Glomerular visceral epithelial cell (primary cell): ENCODE measurements around the gene FHOD3.
A peak's percentile ranks its signal among the peaks of the same experiment; 100 is the strongest.

Experiments
- DNase-seq: peaks from one replicate; pipeline ENCODE4 v3.0.0-alpha.2; 2016; ENCODE audit errors: extremely low spot score

Gene FHOD3

DNA sequence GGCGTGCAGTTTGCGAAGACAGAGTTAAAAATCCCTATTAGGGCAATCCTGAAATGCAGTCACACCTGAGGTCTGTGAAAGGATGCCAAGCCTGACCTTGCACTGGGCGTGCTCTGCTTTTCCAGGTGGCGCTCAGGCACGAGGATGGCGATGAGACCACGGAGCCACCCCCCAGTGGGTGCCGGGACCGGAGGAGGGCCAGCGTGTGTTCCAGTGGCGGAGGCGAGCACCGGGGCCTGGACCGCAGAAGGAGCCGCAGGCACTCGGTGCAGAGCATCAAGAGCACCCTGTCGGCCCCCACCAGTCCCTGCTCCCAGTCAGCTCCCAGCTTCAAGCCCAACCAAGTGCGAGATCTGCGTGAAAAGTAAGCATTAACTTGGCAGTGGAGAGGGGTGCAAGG lies 327.9 kb downstream of the FHOD3 start:
- DNase-seq: no peak

DNA sequence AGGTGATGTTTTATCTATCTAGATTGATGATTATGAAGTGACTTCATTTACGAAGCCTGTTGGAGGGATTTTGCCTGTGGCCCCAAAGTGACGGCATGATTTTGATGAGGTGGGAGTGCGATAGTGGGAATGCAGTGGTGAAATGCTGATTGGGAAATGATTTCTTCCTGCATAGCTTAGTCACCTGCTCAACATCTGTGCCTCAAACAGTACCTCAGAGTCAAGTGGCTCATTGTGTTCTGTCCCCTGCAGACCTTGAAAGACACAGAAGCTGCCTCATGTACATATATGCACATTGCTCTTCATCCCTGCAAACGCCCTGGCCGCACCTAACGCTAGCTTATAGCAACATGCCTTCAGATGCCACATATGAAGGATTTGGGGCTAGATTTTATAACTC lies 330.1 kb downstream of the FHOD3 start:
- DNase-seq: no peak

DNA sequence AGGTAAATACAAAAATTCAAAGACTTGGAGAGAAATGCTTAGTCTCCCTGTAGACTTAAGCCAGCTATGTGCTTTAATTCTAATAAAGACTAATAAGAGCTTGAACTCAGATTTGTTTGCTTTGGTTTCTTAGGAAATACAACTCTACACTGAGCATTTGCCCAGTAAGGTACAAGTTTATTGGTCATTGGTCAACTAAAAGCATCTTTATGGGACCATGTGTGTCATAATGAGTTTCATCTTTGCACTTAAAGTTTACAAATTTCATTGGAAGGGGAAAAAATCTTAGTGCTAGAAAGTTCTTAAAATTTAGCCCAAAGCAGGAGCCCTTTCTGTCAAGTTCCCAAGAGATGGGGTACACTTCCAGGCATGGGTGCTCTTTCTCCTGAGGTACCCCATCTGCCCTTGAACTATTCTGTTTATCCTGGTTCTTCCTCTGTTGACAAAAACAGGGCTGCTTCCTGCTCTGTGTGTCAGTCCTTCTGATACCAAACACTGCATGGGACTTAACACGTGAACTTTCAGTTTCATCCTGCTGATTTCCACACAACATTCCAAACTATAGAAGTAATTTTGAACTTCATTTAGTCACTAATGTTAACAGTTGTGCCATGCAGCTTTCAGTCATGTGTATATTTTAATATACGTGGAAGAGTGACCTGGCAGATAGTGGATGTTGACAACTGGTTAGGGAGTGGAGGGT lies 331.1 kb downstream of the FHOD3 start:
- no peak for DNase-seq

DNA sequence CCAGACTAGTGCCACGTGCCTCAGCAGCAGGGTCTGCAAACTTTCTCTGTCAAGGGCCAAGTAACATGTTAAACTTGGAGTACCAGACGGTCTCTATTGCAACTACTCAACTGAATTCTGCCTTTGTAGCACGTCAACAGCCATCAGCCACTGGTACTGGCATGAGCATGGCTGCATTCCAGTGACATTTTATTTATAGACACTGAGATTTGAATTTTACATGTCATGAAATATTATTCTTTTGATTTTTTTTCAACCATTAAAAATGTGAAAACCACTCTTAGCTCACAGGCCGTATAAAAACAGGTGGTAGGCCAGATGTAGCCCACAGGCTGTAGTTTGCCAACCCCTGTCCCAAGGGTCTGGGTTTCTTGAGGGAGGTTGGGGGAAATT lies 331.6 kb downstream of the FHOD3 start:
- no peak for DNase-seq

DNA sequence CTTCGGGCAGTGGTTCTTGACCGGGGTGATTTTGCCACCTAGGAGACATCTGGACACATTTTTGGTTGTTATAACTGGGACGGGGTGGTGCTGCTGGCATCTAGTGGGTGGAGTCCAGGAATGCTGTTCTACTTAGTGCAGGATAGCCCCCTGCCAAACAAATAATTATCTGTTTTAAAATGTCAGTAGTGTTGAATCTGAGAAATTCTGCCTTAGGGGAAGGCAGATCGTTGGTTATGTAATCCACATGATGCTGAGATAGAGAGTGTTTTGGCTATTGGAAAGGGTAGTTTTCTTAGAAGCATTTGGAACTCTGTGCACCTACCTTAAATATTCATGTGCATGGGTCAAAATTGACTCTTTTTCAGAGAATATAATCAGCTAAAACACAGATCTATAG lies 332.3 kb downstream of the FHOD3 start:
- DNase-seq: no peak

DNA sequence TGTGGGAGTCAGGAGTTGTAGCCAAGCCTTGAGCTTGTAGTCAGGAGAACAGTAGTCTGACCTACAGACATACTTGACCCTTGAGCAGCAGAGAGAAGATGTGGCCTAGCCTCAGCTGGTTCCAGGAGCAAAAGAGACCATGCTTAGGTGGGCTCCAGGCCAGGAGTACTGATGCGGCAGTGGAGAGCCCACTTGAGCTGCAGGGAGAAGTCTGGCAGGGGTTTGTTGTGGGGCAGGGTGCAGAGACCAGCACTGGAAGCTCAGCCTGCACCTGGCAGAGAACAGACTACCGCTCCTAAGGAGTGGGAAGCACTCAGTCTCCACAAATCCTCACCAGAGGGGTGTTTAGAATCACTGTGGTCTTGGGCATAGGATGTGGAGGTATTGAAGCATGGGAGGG lies 333.4 kb downstream of the FHOD3 start:
- DNase-seq: no peak

DNA sequence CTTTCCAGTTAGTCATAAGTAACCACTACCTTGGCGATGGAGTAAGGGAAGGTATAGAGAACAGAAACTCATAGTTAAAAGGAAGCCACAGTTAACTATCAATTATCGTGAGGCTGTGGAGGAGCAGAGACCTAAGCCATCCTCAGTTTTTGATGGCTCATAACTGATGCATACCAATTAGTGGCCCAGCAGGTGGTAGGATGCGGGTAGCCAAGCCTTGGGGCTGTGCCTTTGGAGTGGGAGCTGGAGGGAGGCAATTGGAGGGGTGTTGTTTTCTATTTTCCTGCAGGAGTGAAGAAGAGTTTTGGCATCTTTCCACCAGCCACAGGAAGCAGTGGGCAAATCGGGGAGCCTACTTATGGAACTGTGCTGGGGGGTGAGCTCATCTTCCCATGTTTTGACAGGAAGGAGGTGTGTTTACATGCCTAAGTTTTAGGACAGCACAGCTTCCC lies 336.5 kb downstream of the FHOD3 start:
- DNase-seq: peak; percentile 47

DNA sequence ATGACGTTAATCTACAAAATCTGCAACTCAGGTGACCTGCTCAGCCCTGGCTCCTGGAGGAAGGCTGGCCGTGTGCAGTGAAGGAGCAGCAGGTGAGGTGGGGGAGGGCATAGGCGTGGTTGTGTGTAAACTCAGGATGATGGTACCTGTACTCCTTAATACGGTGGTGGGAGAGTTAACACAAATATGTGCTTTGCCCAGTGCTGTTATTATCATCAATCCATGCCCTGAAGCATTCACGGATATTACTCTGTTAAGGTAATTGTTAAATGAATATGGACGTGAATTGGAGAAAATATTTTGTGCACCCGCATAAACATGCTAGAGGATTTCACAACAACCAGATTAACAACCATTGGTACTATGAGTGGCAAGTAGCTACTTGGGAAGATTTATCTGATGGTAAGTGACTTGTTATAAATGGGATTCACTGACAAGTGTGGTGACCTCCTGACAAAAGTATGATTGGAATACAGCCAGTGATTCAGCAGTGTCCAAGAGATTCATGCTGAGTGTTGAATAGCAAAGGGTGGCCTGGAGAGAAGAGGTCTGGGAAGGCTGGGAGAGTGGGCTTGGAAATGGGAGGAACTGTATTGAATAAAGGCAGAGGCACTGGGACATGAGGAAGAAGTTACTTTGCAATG lies 337.2 kb downstream of the FHOD3 start:
- DNase-seq: peak; percentile 17

DNA sequence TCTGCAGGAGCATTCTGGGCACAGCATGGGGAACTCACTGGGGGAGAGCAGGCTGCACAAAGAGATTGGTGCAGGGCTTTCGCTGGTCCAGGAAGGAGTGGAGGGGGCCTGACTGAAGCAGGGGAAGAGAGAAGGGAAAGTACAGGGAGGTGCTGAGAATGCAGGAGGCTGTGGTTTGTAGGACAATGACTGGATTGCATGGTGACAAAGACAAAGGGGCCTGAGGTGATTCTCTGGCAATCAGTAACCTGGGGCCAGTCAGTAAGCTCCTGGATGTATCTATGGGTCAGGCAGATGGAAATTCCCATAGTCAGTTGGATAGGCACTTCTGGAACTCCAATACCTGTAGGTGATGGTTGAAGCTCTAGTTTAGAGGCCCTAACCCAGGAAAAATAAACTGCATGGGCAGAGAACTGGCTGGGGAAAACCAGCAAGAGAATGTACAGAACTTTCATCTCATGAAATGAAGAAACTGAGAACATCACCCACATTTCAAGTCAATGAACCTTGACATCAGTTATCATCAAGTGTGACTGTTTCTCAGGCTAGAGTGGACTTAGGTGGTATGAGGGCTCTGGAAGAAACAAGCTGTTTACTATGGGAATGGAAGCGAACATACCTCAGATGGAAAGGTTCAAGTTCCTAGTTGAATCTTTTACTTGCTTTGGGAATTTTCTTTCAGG lies 338.0 kb downstream of the FHOD3 start:
- DNase-seq: peak; percentile 65

DNA sequence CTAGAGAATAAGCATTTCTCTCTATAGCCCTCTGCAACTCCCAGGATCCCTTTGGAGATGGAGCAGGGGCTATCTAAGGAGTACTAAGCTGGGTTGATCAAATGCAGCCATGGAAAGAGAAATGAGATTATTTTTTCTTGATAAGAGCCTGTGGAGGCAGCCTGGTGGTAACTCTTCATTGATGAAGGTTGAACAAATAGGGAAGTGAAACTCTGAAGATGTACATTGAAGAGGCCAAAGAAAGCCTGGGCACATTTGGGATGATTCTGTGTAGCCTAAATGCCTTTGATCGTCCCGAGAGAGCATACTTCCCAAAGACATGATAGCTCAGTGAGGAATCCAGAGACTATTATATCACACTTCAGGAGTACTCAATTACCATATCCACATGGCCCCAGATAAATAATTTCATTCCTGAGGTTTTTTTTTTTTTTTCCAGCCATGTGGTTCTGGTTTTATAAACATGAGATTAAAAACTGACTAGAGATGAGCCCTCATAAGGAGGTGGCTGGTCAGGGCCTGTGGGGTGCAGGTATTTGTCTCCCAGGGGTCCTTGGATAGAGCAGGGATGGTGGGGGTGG lies 338.8 kb downstream of the FHOD3 start:
- no peak for DNase-seq

DNA sequence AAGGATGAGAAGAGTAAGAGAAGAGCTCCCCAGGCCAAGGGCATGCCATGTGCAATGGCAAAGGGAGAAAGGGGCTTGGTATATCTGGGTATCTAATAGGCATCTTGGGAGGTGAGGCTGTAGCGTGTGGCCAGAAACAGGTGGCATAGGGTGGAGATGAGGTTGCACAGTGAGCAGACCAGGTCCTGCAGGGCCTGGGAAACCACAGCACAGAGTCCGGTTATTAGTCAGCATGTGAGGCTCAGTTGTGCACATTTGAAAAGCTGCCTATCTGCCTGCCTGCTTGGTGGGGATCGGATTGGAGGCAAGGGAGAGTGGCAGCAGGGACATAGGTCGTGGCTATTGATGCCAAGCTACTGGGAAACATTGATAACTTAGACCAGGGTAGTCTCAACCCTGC lies 340.7 kb downstream of the FHOD3 start:
- no peak for DNase-seq

DNA sequence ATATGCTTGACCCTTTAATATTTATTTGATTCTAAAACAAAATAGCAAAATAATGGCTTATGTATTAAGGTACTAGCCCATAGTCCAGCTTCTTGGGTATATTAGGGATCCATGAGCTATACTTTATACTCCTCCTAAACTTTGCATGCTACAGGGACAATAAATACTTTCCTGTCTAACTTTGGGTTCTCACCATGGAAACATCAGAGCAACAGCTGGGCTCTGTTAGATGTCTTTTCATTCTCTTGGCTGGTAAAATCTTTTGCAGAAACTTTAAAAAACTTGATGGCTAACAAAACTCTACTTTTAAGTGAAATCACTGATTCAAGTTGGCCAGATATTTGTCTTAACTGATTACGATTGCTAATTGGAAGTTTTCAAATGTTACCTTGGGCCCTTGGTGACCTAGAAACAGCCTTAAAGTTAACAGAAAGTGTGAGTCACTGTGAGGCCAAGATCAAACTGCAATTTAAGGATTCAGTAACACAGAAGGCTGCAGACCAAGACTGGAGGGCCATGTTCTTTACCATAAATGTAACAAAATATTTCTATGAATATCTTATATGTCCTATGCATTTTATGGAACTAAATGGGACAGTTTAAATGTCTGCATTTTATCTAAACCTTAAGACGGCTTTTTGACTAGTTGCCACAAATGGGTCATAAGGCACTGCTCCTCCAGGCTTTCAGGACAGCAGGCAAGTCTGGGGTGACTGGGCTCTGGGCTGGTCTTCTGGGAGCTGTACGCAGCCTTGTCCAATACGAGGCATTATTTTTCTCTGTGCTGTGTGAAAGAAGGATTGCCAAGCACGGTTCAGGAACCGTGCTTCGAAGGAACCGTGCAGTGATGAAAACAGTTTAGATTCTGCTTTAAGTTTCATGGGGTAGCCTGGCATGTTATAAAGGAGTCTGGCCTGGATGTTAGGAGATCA lies 342.8 kb downstream of the FHOD3 start:
- DNase-seq: no peak

DNA sequence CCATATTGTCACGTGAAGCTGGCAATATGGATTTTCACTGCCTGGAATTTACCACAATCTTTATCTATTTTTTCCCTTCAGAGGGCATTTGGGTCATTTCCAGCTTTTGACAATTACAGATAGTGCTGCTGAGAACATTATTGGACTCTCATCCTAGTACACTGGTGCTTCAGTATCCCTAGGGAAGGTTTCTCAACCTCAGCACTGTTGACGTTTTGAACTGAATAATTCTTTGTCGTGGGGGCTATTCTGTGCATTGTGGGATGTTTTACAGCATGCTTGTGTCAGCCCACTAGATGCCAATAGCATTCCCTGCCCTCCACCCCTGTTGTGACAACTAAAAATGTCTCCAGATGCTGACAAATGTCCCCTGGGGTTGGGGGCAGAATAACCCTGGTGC lies 345.5 kb downstream of the FHOD3 start:
- no peak for DNase-seq

DNA sequence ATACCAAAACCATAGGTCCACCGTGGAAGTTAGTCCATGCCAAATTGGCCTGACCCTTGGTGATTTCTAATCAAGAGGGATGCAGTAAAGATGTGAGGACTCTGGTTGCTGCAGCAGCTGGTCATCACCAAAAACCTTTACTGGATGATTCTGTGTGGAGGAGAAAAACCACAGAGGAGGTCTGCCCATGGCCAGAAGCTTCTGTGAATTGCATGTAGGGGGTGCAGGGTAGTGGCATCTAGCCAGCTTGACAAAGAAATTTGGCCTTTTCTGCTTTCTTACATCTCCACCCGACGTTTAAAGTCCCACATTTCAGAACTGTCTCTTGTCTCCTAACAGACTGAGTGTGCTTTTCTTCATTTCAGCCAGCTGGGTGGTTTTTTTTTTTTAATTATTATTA lies 351.3 kb downstream of the FHOD3 start:
- DNase-seq: no peak

DNA sequence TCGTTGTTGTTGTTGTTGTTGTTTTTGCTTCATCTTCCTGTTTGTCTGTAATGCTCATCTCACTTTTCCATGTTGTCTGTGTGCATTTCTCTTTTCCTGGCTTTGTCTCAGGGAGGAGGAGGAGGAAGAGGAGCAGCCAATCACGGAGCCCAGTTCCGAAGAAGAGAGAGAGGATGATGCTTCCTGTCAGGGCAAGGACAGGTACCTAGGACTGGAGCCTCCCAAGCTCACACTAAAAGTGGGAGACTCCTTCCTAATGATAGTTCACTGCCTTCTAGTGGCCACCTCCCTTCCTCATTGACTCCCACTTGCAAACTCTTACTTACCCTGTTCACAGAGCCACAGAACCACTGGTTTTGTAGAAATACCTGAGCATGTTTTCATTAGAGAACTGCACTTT lies 351.7 kb downstream of the FHOD3 start:
- no peak for DNase-seq

DNA sequence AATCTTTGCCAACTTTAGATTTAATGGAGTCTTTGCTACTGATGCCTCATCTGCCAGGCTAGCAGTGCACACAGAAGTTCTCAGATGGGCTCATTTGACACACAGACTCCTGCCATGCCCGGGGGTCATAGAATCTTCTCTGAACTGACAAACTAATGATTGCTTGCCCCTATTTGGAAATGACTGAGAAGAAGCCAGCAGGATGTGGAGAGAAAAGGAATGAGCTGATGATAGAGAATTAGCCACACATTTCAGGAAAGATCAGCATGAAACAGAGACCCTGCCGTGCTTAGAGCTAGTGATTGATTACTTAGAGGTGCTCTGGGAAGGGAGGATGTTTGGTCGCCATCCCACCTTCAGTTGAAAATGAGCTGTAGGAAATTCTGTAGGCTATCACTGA lies 352.8 kb downstream of the FHOD3 start:
- no peak for DNase-seq

DNA sequence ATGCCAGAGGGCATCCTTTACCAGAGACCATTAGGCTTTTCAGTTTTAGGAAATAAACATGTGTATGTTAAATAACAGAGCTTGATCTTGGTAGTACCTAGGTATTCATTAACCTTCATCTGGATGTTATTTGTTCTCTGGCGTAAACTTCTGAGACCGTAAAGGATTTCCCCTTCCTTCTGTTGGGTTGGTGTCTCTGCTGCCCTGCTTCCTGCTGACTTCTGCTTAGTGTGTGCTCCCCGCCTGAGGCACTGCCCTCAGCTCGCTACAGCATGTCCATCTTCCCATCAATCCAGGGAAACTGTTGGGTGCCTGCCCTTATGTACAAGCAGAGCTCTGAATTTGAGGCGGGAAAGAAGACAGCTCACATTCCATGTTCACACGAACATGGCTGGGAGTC lies 353.4 kb downstream of the FHOD3 start:
- no peak for DNase-seq

DNA sequence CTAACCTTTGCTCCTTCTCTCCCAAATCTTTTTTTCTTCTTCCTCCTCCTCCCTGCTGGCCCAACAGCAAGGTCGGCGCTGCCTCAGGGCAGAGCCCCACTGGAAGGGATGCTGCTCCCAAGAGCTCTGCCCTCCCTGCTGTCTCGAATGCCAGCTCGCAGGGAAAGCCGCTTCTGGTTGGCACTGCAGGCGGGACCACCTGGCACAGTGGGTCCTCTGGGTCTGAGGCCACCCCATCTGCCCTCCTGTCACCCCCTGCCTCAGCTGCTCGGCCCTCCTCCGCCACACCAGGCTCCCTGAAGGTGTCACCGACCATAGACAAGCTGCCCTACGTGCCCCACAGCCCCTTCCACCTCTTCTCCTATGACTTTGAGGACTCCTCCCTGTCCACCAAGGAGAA lies 355.0 kb downstream of the FHOD3 start:
- DNase-seq: no peak

DNA sequence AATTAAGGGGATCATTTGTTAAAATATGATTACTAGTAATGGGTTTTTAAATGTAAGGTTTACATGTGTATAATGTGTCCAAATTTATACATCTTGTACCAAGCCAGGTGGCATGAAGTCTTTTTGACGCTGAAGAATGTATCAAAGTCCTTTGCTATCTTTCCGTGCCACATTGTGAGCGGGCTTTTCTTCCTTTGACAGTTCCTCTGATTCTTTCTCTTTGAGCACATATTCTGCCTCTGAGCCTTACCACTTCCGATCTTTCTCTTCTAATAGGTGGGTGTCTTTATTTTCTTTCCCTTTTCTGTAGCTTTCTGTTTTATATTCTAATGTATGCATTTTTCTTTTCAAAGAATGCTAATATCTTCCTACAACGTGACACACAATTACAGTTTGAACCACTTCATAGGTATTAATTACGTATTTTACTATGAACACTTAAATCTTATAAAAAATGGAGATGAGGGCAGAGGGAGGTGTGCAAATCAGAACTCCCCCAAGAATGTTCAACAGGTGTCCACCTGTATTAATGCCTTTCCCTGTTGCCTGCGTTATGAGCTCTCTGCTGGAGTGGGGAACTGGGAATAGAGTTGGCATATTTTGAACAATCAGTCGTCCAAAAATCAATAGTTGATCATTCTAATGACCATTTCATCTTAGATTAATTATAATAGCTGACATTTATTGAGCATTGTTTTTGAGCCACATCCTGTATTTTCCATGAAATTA lies 355.8 kb downstream of the FHOD3 start:
- DNase-seq: no peak

DNA sequence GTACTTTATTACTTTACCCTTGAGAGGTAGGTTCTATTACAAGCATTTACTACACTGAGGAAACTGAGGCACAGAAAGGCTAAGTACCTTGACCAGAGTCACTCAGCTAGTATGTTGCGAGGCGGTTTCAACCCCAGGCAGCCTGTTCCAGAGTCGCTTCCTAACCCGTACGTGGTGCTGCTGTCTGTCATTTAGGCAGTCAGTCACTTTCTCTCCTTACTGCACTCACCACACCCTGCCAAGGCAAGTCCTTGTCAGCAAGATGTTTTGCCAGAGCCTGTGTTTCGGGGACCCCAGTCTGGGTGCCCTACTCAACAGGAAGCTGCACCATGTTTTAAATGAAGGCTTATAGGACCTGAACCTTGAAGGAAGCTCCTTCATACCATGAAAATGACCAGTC lies 356.4 kb downstream of the FHOD3 start:
- no peak for DNase-seq

DNA sequence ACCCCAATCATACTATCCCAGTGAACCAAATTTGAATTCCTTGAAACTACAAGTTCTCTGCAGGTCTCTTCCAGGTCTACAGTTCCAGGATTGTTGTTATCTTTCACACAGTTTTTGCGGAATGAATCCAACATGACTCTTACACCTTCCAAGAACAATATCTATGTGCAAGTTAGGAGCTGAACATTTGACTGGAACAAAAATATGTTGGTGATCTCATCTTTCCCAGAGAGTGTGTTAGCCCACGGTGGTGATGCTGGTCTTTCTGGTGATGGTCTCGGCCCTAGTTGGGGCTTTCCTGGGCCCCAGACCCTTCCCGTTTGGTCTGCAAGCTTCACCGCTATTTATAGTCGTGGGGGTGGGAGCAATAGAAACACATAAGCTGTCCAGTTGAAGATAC lies 357.6 kb downstream of the FHOD3 start:
- DNase-seq: no peak
